Caki2 (cell line): ENCODE data around the gene CSNK1A1L. TPM values are rescaled to one million over a fixed set of nuclear protein-coding genes. Genes with fewer than 3 reads are reported as not detected.

ENCODE experiments used
- DNase-seq: peaks from one replicate; pipeline ENCODE4 v3.0.0-alpha.2; 2015; ENCODE audit warnings: low read depth
- in situ Hi-C: cut with HindIII; loops from 2 replicates; pipeline ENCODE4 v1.10.0; 2016; ENCODE audit warnings: low sequenced_read_pairs, low pct_unique_long_range_greater_than_20kb, mixed read lengths
- total RNA-seq: library from RNA; depleted of rRNA; stranded (reverse); fragments of >200 nt; shearing (Covaris generic); gene quantifications from 2 replicates; pipeline ENCODE4 v1.2.3, GENCODE V29; 2014; ENCODE audit warnings: low replicate concordance

Gene CSNK1A1L
- total RNA-seq, 1 experiment from 2014 or later: not detected

DNA sequence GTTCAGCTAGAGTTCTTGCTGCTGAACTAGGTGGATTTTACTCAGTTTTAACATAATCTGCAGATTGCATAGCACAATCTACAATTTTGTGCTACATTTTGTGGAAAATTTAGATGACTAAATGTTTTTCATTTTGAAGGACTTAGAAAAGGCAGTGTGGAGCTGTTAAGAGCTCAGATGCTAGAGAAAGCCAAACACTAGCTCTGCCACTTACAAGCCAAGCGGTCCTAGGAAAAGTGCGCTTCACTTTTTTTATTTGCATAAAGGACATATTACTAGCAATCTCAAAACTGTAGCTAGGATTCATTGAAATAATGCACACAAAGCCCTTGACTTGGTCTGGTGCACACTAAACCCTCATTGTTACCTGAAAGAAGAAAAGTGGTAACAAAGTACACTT lies 8.1 kb upstream of the CSNK1A1L start:
- in situ Hi-C loops: no loop called here
- no peak for DNase-seq

DNA sequence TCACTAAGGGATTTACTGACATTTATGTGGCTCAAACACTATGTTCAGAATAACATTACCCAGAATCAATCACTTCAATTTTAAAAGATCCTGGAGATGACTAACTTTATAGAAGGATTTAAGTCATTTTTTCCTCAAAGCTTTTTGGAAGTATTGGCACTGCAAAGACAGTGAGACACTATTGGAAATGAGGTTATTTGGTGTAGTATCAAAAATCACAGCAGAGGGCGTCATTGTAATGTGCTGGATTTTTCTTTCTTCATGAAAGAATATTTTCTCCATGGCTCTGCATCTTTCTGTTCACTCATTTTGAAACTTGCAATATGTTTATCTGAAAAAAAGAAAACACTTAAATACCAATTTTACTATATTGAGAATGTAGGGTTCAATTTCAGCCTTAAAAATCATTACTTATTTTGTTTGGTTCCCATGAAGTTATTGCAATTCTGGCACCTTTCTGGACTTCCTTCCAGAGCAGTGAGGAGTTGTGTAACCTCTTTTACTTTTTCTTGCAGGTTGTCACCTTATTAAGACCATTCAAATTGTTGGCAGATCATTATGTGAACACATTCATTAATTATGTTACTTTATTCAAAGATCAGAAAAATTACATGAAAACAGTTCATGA lies 3.7 kb upstream of the CSNK1A1L start:
- in situ Hi-C loops: no loop called here
- DNase-seq: peak; percentile 3

DNA sequence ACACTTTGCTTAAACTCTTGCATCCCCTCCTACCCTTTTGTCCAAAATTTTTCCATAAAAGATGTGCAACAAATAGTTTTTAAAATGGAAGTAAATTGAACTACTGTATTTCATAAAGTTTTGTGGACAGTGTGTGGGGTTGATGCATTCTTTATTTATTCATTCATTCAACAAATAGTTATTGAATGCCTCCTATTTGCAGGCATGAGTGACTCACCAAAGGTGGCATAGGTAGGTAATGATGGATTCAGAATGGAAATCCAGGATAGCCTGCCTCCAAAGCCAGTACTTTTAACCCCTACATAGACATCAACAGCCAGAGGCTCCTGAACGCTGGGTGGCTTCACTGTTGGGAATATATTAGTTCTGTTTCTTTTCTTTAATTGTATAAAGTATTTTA lies 2.4 kb upstream of the CSNK1A1L start:
- in situ Hi-C loops: no loop called here
- DNase-seq: no peak

DNA sequence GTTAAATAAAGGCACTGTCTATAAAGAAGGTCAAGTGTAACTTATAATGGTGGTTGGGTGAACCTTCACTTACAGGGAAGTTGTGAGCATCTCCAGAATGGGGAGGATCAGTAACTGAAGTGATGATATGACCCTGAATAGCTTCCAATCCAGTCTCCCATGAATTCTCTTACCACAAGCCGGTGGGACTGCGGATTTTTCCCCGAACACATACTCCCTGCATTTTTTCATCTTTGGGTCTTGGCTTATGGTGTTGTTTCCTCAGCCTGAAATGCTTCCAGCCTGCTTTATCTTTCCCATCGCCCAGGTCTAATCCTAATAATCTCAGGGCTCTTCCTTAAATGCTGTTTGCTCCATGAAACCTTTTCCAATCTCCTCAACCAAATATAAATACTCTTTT lies 2.0 kb upstream of the CSNK1A1L start:
- in situ Hi-C loops: no loop called here
- no peak for DNase-seq

DNA sequence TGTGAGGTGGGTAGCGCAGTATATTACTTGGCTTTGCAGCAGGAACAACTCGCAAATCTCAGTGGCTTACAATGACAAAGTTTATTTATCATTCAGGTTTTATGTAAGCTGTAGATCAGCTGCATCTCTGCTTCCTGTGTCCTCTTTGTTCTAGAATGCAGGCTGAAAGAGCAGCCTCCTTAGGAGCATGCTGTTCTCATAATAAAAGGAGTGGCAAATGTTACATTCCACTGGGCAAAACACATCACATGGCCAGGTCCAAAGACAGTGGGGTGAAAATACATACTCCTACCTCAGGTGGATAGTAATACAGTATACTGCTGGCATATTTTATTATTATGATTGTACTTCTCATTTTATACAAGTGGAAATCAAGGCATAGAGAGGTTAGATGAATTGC lies 1.2 kb upstream of the CSNK1A1L start:
- in situ Hi-C loops: no loop called here
- DNase-seq: no peak

DNA sequence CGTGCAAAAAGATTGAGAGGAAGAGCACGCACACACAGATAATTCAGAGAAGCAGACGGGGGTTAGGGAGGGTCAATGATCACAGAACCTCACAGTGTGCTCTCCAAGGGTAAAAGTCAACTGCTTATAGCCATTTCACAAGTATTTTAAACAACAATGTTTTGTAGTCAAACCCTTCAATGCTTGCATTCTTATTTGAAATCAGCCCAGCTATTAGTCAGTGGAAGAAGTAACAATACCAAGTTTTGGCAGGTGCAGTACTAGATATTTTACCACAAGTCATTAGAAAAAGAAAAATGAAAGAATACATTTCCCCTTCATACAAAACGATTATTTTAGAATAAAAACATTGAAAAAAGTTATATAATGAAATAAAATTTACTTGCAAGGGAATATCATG lies 2.6 kb downstream of the CSNK1A1L start:
- in situ Hi-C loops: no loop called here
- no peak for DNase-seq

DNA sequence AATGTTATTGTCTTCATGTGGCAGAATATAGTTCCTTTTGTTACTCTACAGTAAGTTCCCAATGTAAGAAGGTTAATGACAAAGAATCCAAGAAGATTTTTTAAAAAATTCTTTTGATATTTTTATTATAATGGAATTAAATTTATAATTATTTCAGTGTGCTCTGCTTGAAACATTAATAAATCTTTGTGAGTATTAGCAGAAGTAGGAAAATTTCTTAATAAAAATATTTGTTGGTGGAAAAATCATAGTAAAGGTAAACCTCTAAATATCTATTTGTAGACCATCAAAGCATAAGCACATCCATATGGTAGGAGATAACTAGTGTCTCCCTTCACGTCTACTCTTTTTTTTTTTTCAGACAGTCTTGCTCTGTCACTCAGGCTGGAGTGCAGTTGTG lies 4.3 kb downstream of the CSNK1A1L start:
- in situ Hi-C loops: no loop called here
- no peak for DNase-seq

DNA sequence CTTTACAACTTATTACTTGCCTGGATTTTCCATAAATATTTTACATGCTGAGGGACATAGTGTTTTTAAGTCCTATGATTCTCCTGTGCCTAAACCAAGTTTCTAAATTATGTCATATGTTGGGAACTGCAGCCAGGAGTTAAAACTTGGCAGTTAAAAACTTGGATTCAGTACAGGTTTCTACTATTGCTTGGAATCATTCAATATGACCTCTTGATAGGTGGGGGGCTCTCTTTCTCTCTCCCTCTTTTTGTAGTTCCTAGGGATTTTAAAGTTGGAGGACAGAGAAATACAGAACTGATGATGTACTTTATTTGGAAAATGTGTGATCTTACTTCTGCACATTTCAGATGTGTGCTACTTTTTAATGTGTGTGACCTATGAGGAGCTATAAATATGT lies 4.7 kb downstream of the CSNK1A1L start:
- in situ Hi-C loops: no loop called here

DNA sequence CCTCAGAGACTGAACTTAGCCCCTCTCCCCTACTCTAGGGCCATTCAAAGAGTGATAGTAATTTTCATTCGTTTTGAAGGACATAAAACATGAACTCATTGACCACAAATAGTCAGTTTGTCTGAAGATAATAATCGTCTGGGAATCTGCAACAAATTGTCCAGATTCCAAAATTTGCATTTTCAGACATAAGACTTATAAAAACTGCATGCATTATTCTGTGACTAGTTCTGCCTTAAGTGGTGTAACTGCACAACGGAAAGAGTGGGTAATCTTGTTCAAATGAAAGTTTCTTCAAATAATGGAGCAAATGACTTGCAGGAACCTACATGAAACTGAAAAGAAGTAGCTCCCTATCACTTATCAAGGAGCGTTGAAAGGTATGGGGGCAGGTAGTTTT lies 8.4 kb downstream of the CSNK1A1L start:
- no peak for DNase-seq
- in situ Hi-C loops: no loop called here

More for the DNA sequence above, 4.7 kb downstream of the CSNK1A1L start:
- DNase-seq: no peak

DNA sequence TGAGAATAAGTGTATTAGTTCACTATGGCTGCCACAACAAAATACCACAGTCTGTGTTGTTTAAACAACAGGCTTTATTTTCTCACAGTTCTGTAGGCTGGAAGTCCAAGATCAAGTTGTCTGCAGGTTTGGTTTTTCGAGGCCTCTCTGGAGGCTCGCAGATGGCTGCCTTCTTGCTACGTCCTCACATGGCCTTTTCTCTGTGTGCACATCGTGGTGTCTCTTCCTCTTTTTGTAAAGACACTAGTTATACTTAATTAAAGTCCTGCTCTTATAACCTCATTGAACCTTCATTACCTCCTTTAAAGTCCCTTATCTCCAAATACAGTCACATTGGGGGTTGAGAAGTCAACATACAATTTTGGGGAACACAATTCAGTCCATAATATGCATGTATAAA lies 10.6 kb downstream of the CSNK1A1L start:
- no peak for DNase-seq
- in situ Hi-C loops: no loop called here

DNA sequence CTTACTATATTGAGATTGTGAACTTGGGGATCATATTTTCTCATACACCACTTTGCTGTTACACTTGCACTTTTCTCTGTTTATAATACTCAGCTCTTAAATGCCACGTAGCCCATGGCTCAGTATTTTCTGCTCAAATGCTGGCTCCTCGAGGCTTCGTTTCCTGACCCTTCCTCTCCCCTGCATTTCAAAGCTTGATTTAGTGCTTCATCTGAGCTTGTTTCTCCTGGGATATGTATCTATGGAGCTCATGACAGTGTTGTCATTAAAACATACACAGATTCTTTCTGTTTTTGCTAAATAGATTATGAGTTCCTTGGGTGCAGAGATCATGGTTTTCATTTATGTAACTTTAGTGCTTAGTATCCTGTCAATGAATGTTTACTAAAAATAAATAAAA lies 11.4 kb downstream of the CSNK1A1L start:
- in situ Hi-C loops: no loop called here
- DNase-seq: no peak

DNA sequence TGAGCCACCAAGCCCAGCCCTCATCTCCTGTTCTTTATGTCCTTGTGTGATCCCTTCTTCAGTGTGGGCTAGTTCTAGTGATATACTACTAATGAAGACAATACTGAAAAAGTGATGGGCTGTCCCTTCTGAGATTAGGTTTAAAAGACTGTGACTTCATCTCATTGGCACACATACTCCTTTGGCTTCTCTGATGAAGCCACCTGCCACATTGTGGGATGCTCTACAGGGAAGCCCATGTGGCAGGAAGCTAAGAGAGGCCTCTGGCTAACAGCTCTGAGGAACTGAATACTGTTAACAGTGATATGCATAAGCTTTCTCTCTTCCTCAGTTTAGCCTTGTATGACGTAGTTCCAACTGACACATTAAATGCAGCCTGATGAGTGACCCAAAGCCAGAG lies 13.6 kb downstream of the CSNK1A1L start:
- in situ Hi-C loops: no loop called here
- DNase-seq: no peak

DNA sequence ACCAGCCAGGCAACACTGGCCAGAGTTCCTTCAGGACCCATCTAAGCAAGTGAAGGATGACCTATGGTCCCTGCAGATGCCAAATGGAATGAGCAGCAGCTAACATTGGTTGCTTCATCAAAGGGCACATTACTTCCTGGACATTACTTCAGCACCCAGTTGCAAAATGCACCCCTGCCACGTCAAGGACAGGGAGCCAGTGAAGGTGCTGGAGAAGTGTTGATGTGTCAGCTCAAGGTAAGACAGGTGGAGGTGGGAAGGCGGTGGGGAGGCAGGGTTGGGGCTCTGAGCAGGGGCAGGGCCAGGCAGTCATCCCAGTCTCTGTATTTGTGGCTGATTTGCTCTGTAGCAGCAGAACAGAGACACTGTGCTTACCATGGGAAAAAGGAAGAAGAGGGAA lies 14.6 kb downstream of the CSNK1A1L start:
- DNase-seq: no peak
- in situ Hi-C loops: no loop called here

DNA sequence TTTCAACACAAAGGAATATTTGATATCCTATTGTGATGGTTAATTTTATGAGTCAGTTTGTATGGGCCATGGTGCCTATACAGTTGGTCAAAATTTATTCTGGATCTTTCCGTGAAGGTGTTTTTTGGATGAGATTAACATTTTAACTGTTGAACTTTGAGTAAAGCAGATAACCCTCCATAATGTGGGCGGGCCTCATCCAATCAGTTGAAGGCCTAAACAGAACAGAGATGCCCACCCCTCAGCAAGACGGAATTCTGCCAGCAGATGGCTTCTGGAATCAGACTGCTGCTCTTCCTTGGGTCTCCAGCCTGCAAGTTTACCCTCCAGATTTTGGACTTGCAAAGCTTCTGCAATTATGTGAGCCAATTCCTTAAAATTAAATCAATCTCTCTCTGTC lies 16.0 kb downstream of the CSNK1A1L start:
- in situ Hi-C loops: no loop called here

DNA sequence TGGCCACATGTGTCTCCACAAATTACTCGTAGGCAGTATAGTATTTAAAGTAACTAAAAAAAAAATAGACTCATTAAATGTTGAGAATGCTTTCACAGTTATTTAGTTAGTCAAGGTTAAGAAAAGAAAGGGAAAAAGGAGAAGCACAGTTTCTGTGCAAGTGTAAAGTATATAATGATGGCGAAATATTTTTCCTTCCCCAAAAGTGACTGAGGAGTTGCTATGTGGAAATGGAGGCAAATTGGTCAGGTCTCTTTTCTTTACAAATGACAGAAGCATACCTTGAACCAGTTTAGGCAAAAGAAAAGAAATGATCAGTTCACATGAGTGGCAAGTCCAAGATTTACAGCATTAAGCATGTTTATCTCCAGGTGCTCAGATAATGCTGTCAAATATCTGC lies 18.0 kb downstream of the CSNK1A1L start:
- in situ Hi-C loops: no loop called here
- DNase-seq: no peak

More for the DNA sequence above, 16.0 kb downstream of the CSNK1A1L start:
- no peak for DNase-seq

DNA sequence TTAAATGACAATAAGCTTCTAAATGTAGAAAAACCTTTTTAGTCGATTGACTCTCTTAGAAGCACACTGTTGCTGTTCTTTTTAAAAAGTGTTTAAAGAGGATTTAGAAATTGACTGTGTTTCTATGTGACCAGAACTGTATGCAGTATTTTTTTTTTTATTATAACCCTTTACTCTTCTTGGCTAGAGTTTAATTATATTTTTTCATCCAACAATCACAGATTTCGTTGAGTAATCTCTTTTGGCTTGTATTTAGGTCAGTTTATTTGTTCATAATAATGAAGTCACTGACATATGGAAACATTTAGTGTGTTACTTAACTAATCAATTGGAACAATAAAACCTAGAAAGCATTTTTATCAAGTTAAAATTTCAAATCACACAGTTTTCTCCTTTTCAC lies 19.9 kb downstream of the CSNK1A1L start:
- DNase-seq: no peak
- in situ Hi-C loops: no loop called here

DNA sequence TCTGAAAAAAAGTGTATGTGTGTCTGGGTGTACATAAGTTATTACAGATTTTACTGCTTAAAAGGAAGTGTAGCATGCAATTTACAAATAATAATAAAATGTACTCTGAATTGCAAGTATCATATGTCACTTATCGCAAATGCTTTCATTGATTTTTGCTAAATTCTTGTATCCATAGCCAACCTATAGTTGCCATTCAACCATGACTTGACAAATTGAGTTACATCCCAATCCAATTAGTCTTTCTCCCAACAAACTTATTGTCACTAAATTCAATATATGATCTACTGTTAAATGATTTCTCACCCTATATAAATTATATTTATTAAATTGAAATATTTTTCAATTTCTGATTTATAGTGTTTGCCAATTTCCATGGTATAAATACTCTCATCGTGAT lies 28.6 kb downstream of the CSNK1A1L start:
- in situ Hi-C loops: no loop called here
- DNase-seq: no peak

DNA sequence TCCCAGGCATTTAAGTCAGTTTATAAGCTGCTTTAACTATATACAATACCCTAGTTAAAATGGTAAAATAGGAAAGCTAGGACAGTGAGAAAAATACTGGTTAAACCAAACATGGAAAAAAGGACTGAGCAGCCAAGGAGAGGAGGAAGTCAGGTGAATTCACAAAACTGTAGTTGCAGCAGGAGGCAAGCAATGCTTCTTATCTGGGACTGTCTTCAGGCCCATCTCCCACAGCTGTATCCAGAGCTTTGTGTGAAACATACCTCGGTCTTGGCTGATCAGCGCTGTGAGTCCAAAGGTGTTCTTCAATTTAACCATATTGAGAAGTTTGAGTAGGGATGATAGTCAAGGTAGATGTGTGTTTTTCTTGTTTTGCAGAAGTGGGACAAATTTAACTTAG lies 30.3 kb downstream of the CSNK1A1L start:
- in situ Hi-C loops: no loop called here

DNA sequence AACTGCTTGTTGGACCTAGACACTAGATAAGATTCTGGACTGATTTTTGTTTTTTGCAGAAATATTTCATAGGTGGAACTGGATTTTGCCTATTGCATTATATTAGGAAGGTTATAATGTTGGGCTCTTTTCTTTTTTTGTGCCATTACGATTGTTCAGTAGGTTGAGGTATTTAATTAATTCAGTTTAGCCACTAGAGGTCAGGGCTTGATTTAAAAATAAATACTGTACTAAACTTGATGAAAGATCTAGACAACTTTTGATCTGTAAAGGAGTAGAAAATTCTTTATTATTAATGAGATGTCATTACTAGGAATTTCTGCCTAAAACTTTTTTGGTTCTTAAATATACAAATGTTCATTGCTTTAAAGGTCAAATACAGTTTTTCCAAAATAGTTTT lies 30.8 kb downstream of the CSNK1A1L start:
- no peak for DNase-seq
- in situ Hi-C loops: no loop called here

More for the DNA sequence above, 30.3 kb downstream of the CSNK1A1L start:
- no peak for DNase-seq

DNA sequence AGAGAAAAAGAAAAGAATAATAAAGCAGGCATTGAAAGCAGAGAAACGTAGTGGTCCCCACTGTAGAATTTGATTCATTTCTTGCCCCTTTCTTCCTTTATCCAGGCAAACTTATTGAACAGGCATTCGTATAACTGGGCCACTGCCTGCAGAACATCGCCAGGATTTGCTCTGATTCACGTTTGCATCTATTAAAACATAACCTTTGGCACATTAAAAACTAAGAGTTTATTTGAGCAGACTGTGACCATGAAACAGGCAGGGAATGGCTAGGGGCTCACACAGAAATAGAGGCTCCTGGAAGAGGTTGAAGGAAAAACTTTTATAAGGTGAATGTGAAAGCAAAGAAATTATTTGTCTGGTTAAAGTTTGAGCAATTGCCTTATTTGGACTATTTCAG lies 33.4 kb downstream of the CSNK1A1L start:
- in situ Hi-C loops: no loop called here
- DNase-seq: no peak

DNA sequence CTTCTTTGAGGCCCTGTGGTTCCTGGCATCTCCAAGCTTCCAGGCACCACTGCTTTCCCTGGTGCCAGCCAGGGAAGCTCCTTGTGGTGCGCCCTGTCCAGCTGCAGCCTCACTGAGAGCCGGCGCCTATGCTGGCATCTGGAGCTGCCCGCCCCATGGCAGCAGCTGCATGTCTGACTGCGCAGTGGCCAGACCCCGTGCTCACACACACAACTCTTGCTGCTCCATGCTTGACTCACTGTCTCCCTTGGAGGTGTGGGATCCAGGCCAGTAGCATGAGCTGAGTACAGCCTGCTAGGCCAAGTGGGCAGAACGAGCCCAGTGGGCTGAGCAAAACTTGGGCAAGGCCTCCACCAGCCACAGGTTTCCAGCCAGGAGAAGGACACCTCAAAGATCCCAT lies 34.5 kb downstream of the CSNK1A1L start:
- no peak for DNase-seq
- in situ Hi-C loops: no loop called here
